Uterus (tissue), 4 donors: ENCODE data around the gene FEN1. TPM values are rescaled to one million over a fixed set of nuclear protein-coding genes. Genes with fewer than 3 reads are reported as not detected.

Source experiments
- DNase-seq, 2 donors: peaks; one replicate each; pipeline ENCODE4 v3.0.0-alpha.2; 2019 to 2020
- H3K27ac ChIP-seq, 2 donors: fragments of 200-600 bp; sonication (generic); 1 replicate in 1 of 2; 2 replicates in 1 of 2; pipeline ENCODE4 v1.5.1; 2016 to 2018
- H3K27me3 ChIP-seq, 2 donors: fragments of 200-600 bp; sonication (generic); one replicate each; pipeline ENCODE4 v1.5.1; 2018 to 2019; ENCODE audit warnings: control low read depth in 1 of 2
- H3K36me3 ChIP-seq, 2 donors: fragments of 200-600 bp; sonication (generic); one replicate each; pipeline ENCODE4 v1.5.1; 2019; ENCODE audit warnings: control low read depth in 1 of 2
- H3K4me1 ChIP-seq, 2 donors: fragments of 200-600 bp; sonication (generic); one replicate each; pipeline ENCODE4 v1.5.1; 2018 to 2019; ENCODE audit warnings: control low read depth in 1 of 2
- H3K4me3 ChIP-seq, 2 donors: fragments of 200-600 bp; sonication (generic); 1 replicate in 1 of 2; 2 replicates in 1 of 2; pipeline ENCODE4 v1.5.1; 2018 to 2019; ENCODE audit warnings: mild to moderate bottlenecking in 1 of 2
- H3K9me3 ChIP-seq, 2 donors: fragments of 200-600 bp; sonication (generic); one replicate each; pipeline ENCODE4 v1.5.1; 2019; ENCODE audit warnings: control low read depth in 1 of 2
- CTCF ChIP-seq, 4 experiments: fragments of 200-600 bp in 2 of 4; fragments of 450-650 bp in 2 of 4; sonication (generic) in 2 of 4; IDR thresholded peaks; one replicate each; pipeline ENCODE4 v1.5.1; 2016 to 2019; ENCODE audit warnings: antibody characterized with exemption in 4 of 4, mild to moderate bottlenecking in 2 of 4, moderate library complexity in 1 of 4
- POLR2A ChIP-seq, 2 donors: fragments of 450-650 bp; IDR thresholded peaks; one replicate each; pipeline ENCODE4 v1.6.1; 2016; ENCODE audit warnings: antibody characterized with exemption in 2 of 2, mild to moderate bottlenecking in 1 of 2, moderate library complexity in 1 of 2
- intact Hi-C: fragments of 100-400 bp; cut with DNase I; formaldehyde crosslinking; loops from one replicate; pipeline ENCODE4 v1.15.1; 2023; ENCODE audit warnings: low total_unique reads
- total RNA-seq, 4 donors: library from RNA; depleted of rRNA in 3 of 4; stranded (reverse); fragments of >200 nt in 3 of 4; gene quantifications; one replicate each; pipeline versions ENCODE4 v1.1.0 to v1.2.4, GENCODE V29; 2014 to 2023
- donor health status: DM: yes; HTN: yes; CAD: no.

The FEN1 gene
- total RNA-seq, 4 donors from 2014 or later: 0.77 to 19.4 (median 6.8) TPM

DNA sequence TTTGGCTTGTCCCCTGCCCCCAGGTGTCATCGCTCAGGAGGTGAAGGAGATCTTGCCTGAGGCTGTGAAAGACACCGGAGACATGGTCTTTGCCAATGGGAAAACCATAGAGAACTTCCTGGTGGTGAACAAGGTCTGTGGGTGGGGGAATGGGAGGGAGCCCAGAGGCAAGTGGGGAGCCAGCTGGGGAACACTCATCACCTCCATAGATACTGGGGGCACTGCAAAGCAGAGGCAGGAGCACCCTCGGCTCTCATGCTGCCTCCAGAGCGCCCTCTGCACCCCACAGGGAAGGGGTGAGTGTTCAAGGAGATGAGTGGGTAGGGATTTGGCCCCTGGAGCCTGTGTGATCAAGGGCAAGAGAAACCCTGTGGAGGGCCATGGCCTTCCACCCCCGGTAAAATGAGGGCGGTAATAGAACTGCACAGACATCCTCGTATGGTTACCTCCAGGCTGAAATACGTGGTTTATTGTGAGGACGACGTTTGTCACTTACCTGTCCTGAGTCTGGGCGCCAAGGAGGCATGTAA is 14.3 kb upstream of the FEN1 start:
- TF ChIP-seq POLR2A (IDR thresholded peaks at IDR 0.05): no peak
- no peak for TF ChIP-seq CTCF (IDR thresholded peaks at IDR 0.05)
- Histone ChIP-seq H3K27me3 (no peaks in the 10 kb centered on the region), H3K9me3 (no peaks in the 10 kb centered on the region)

DNA sequence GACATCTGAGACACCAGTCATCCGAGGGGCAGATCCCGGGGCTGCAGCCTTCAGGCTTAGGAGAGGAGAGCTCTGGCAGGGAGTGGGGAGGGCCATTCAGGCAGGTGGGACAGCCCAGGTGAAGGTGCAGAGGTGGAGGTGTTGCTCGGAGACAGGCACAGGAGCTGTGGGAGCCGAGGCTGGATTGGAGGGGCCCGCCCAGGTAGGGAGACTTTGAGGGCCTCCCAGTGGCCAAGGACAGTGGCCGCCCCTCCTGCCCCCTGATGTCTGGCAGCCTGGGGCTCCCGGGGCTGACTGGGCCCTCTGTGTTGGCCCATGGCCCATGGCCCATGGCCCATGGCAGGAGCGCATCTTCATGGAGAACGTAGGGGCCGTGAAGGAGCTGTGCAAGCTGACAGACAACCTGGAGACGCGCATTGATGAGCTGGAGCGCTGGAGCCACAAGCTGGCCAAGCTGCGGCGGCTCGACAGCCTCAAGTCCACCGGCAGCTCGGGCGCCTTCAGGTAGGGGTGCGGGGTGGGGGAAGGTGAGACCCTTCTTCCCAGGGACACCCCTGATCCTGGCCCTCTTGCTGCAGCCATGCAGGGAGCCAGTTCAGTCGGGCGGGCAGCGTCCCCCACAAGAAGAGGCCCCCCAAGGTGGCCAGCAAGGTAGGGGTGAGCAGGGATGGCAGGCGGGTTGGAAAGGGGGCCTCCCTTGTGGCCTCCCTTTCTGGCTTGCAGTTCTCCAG is 13.6 kb upstream of the FEN1 start:
- TF ChIP-seq POLR2A (IDR thresholded peaks at IDR 0.05) (no peak), CTCF (IDR thresholded peaks at IDR 0.05) (no peak)
- H3K4me1 ChIP-seq: no peaks in the 10 kb centered on the region
- DNase-seq: no peak
- no peak overlapping the region for H3K27ac ChIP-seq
- H3K36me3 ChIP-seq: no peaks in the 10 kb centered on the region
- H3K4me3 ChIP-seq: no peak overlapping the region
- intact Hi-C loops: no loop called here
- H3K9me3 ChIP-seq: no peaks in the 10 kb centered on the region
- H3K27me3 ChIP-seq: no peaks in the 10 kb centered on the region

More for the DNA sequence above, 14.3 kb upstream of the FEN1 start:
- H3K4me1 ChIP-seq: no peaks in the 10 kb centered on the region
- intact Hi-C loops: no loop called here
- no peak overlapping the region for H3K4me3 ChIP-seq
- H3K36me3 ChIP-seq: no peaks in the 10 kb centered on the region
- no peak overlapping the region for H3K27ac ChIP-seq
- DNase-seq: no peak

- Histone ChIP-seq H3K27me3 (no peaks in the 10 kb centered on the region), H3K27ac (no peak overlapping the region), H3K4me3 (no peak overlapping the region), H3K4me1 (no peaks in the 10 kb centered on the region), H3K36me3 (no peaks in the 10 kb centered on the region), H3K9me3 (no peaks in the 10 kb centered on the region)
- intact Hi-C loops: no loop called here
- TF ChIP-seq POLR2A (IDR thresholded peaks at IDR 0.05): no peak
- no peak for TF ChIP-seq CTCF (IDR thresholded peaks at IDR 0.05)
- no peak for DNase-seq
Observed at GRCh38 chr11:61779666-61780525, 12.8 kb upstream of the FEN1 start.

DNA sequence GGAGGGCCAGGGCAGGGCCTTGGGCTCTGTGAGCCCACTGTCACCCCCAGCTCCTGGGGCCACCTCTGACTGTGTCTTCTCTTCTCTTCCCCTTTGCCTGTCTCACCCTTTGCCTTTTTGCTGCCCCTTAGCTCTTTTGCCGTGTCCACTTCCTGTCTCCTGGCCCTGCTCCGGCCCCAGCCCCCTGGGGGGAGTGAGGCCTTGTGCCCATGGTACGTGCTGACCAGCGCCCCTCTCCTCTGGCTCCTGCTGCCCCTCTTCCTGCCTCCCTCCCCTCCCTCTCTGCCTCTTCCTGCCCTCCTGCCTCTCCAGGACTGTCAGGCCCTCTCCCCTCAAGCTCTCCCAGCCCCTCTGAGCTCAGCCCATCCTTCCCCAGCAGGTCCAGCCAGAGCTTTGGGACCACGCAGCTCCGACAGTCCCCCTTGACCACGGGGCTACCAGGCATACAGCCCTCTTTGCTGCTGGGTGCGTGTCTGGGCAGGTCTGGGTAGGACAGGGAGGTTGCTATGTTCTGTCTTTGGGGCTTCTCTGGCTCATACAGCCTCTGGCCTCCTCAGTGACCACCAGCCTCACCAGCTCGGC is 12.0 kb upstream of the FEN1 start:
- Histone ChIP-seq H3K27me3 (no peaks in the 10 kb centered on the region), H3K4me3 (no peak overlapping the region), H3K36me3 (no peaks in the 10 kb centered on the region), H3K27ac (no peak overlapping the region), H3K9me3 (no peaks in the 10 kb centered on the region), H3K4me1 (no peaks in the 10 kb centered on the region)
- TF ChIP-seq CTCF (IDR thresholded peaks at IDR 0.05) (no peak), POLR2A (IDR thresholded peaks at IDR 0.05) (no peak)
- intact Hi-C loops: no loop called here
- DNase-seq: no peak
